Gastrocnemius medialis (tissue), 4 donors: ENCODE measurements around the gene RASGRP3. TPM values are rescaled to one million over a fixed set of nuclear protein-coding genes. Genes with fewer than 3 reads are reported as not detected.
A peak's percentile ranks its signal among the peaks of the same experiment; 100 is the strongest.

Experiments
- ATAC-seq, 2 donors: fragments of 150-250 bp; one replicate each; pipeline ENCODE4 v1.9.1; 2016
- DNase-seq, 2 donors: peaks; one replicate each; pipeline ENCODE4 v3.0.0-alpha.2; 2019
- H3K27ac ChIP-seq, 4 donors: fragments of 200-600 bp; sonication (generic); 1 replicate in 1 of 4; 2 replicates in 3 of 4; pipeline ENCODE4 v1.5.1; 2016 to 2018; ENCODE audit warnings: mild to moderate bottlenecking in 2 of 4, moderate library complexity in 1 of 4
- H3K27me3 ChIP-seq, 3 donors: fragments of 200-600 bp; sonication (generic) in 2 of 3; 1 replicate in 1 of 3; 2 replicates in 2 of 3; pipeline versions ENCODE4 v1.5.1 to v1.6.0; 2016 to 2019; ENCODE audit warnings: mild to moderate bottlenecking in 1 of 3, moderate library complexity in 1 of 3
- H3K36me3 ChIP-seq, 2 donors: fragments of 200-600 bp; sonication (generic) in 1 of 2; one replicate each; pipeline ENCODE4 v1.5.1; 2017 to 2018
- H3K4me1 ChIP-seq, 2 donors: fragments of 200-600 bp; sonication (generic) in 1 of 2; one replicate each; pipeline ENCODE4 v1.5.1; 2016 to 2017; ENCODE audit warnings: mild to moderate bottlenecking in 2 of 2
- H3K4me3 ChIP-seq, 4 donors: fragments of 200-600 bp; sonication (generic) in 3 of 4; 1 replicate in 1 of 4; 2 replicates in 3 of 4; pipeline ENCODE4 v1.5.1; 2016 to 2019; ENCODE audit warnings: mild to moderate bottlenecking in 2 of 4
- H3K9me3 ChIP-seq, 3 donors: fragments of 200-600 bp; sonication (generic) in 2 of 3; 1 replicate in 1 of 3; 2 replicates in 2 of 3; pipeline ENCODE4 v1.5.1; 2016 to 2019
- CTCF ChIP-seq, 5 experiments: fragments of 450-650 bp in 3 of 5; fragments of 200-600 bp in 2 of 5; sonication (generic) in 2 of 5; IDR thresholded peaks in 4 of 5; conservative IDR thresholded peaks in 1 of 5; 1 replicate in 4 of 5; 2 replicates in 1 of 5; pipeline ENCODE4 v1.5.1; 2016 to 2019; ENCODE audit warnings: antibody characterized with exemption in 5 of 5, mild to moderate bottlenecking in 3 of 5, moderate library complexity in 3 of 5
- POLR2A ChIP-seq, 2 donors: fragments of 450-650 bp; IDR thresholded peaks; one replicate each; pipeline ENCODE4 v1.6.1; 2017; ENCODE audit warnings: antibody characterized with exemption in 2 of 2, mild to moderate bottlenecking in 2 of 2, moderate library complexity in 2 of 2
- in situ Hi-C, 4 donors: fragments of 200-750 bp; cut with MboI; loops; one replicate each; pipeline versions ENCODE4 v1.15.0 to v1.8.0; 2017; ENCODE audit warnings: low sequenced_read_pairs in 4 of 4
- intact Hi-C: fragments of 100-400 bp; cut with DNase I; formaldehyde crosslinking; loops from one replicate; pipeline ENCODE4 v1.15.1; 2023; ENCODE audit warnings: low total_unique reads
- total RNA-seq, 4 donors: library from RNA; depleted of rRNA; stranded (reverse); fragments of >200 nt; gene quantifications; one replicate each; pipeline versions ENCODE4 v1.1.0 to v1.2.3, GENCODE V29; 2016

Gene RASGRP3
- total RNA-seq, 4 donors from 2014 or later = 10.0 to 22.5 (median 12.1) TPM

GRCh38 chr2:33495683-33496082, 19.2 kb downstream of the RASGRP3 start:
- no peaks in the 10 kb centered on the region for H3K27me3 ChIP-seq
- no peak for DNase-seq
- H3K4me1 ChIP-seq = peaks cover 40 to 54% of the 10 kb centered on the region in 2 donors
- no peaks in the 10 kb centered on the region for H3K9me3 ChIP-seq
- H3K36me3 ChIP-seq = no peaks in the 10 kb centered on the region
- TF ChIP-seq CTCF (IDR thresholded peaks at IDR 0.05 in 4 of 5, conservative IDR thresholded peaks at IDR 0.05 in 1 of 5) = no peak
- no peak for TF ChIP-seq POLR2A (IDR thresholded peaks at IDR 0.05)
- H3K4me3 ChIP-seq = no peak overlapping the region
- in situ Hi-C loops (no loop called here), intact Hi-C loops (no loop called here)
- no peak for ATAC-seq
- H3K27ac ChIP-seq = peak overlapping the region in 1 of 4 donors; percentile 6

DNA sequence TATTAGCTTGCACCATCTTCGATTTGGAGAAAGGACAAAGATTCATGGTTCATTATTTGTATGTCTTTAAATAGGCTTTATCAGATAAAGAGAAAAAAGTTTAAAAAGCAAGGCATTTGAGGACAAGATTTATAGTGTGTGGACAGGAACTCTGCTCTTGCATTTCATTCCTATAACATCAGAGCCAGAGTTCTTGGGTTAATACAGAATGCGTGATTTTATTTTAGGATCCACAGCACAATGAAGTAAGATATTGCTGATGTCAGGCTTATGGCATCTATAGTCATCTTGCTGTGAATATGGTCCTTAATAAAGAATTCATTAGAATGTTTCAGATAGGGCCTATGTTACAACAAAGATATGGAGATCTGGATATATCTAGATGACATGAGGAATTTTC, 19.7 kb downstream of the RASGRP3 start:
- Histone ChIP-seq H3K36me3 (no peaks in the 10 kb centered on the region), H3K4me3 (no peak overlapping the region), H3K9me3 (no peaks in the 10 kb centered on the region), H3K4me1 (peaks cover 40 to 52% of the 10 kb centered on the region in 2 donors), H3K27ac (no peak overlapping the region), H3K27me3 (no peaks in the 10 kb centered on the region)
- no peak for ATAC-seq
- no peak for TF ChIP-seq CTCF (IDR thresholded peaks at IDR 0.05 in 4 of 5, conservative IDR thresholded peaks at IDR 0.05 in 1 of 5)
- TF ChIP-seq POLR2A (IDR thresholded peaks at IDR 0.05) = no peak
- no peak for DNase-seq
- intact Hi-C loops = no loop called here
- in situ Hi-C loops = no loop called here

GRCh38 chr2:33496726-33497125, 20.3 kb downstream of the RASGRP3 start:
- H3K4me1 ChIP-seq = peaks cover 36 to 46% of the 10 kb centered on the region in 2 donors
- H3K27ac ChIP-seq = no peak overlapping the region
- in situ Hi-C loops (no loop called here), intact Hi-C loops (no loop called here)
- H3K36me3 ChIP-seq = no peaks in the 10 kb centered on the region
- H3K27me3 ChIP-seq = no peaks in the 10 kb centered on the region
- ATAC-seq = no peak
- TF ChIP-seq POLR2A (IDR thresholded peaks at IDR 0.05) = no peak
- TF ChIP-seq CTCF (IDR thresholded peaks at IDR 0.05 in 4 of 5, conservative IDR thresholded peaks at IDR 0.05 in 1 of 5) = no peak
- no peak for DNase-seq
- no peak overlapping the region for H3K4me3 ChIP-seq
- H3K9me3 ChIP-seq = no peaks in the 10 kb centered on the region

GRCh38 chr2:33497221-33497650, 20.8 kb downstream of the RASGRP3 start:
- no peak for TF ChIP-seq POLR2A (IDR thresholded peaks at IDR 0.05)
- TF ChIP-seq CTCF (IDR thresholded peaks at IDR 0.05 in 4 of 5, conservative IDR thresholded peaks at IDR 0.05 in 1 of 5) = no peak
- H3K27me3 ChIP-seq = no peaks in the 10 kb centered on the region
- DNase-seq (no peak), ATAC-seq (no peak)
- no peaks in the 10 kb centered on the region for H3K9me3 ChIP-seq
- H3K4me1 ChIP-seq = peaks cover 35 to 41% of the 10 kb centered on the region in 2 donors
- no peaks in the 10 kb centered on the region for H3K36me3 ChIP-seq
- intact Hi-C loops (no loop called here), in situ Hi-C loops (no loop called here)
- no peak overlapping the region for H3K27ac ChIP-seq
- no peak overlapping the region for H3K4me3 ChIP-seq
